Left cardiac atrium (tissue), 4 donors: ENCODE measurements around the gene SPTBN4. TPM values are rescaled to one million over a fixed set of nuclear protein-coding genes. Genes with fewer than 3 reads are reported as not detected.
"Not testable (repeated sequence)": the region's sequence is repeated elsewhere in the genome, so short reads cannot be mapped to it uniquely, and the experiment has no call there.

Experiments used
- ATAC-seq, 2 donors: fragments of 200-7000 bp; cut with Tn5 transposase; one replicate each; pipeline ENCODE4 v1.9.1; 2020; ENCODE audit warnings: mild to moderate bottlenecking in 2 of 2, moderate library complexity in 2 of 2
- DNase-seq: peaks from one replicate; pipeline ENCODE4 v3.0.0-alpha.2; 2020
- intact Hi-C, 2 donors: fragments of 100-400 bp; cut with DNase I; formaldehyde crosslinking; loops; one replicate each; pipeline versions ENCODE4 v1.14.1 to v1.15.1; 2022 to 2023
- total RNA-seq, 2 donors: library from RNA; stranded (reverse); fragmentation: NEBNext Ultra II Directional; extraction: Animal tissue kit (Norgen Biotek cat#: 25700); gene quantifications; one replicate each; pipeline ENCODE4 v1.2.1, GENCODE V29; 2021
- donor health status: DM: no; HTN: yes; CAD: no.
- donor health status: DM: no; HTN: yes; CAD: no; lungs with severe emphysema.
- donor health status: DM: yes; HTN: yes; CAD: no.
- donor health status: Dilated cardiomyopathy.

Gene SPTBN4
- total RNA-seq, 2 donors from 2014 or later: 3.4 to 4.8 TPM

DNA sequence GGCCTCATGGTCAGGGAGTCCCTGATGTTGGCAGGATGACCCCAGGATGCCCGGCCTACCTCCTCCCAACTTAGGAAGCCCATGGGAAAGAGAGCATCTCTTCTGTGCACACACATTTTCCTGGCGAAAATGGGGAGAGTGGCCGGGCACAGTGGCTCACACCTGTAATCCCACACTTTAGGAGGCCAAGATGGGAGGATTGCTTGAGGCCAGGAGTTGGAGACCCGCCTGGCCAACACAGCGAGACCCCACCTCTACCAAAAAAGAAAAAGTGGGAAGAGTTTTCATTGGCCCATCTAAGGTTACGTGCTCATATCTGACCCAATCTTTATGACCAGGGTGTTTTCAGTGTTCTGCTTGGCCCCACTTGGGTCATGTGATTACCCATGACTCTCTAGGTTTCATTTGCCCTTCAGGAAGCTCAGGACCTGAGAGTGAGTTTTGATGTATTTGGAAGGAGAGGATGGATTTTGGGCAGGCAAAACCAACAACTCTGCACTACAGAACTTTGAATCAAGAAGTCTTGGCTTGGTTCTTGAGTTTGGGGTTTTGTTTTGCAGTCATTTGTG is 76.3 kb downstream of the SPTBN4 start:
- ATAC-seq: no peak
- intact Hi-C loops: no loop called here
- no peak for DNase-seq

DNA sequence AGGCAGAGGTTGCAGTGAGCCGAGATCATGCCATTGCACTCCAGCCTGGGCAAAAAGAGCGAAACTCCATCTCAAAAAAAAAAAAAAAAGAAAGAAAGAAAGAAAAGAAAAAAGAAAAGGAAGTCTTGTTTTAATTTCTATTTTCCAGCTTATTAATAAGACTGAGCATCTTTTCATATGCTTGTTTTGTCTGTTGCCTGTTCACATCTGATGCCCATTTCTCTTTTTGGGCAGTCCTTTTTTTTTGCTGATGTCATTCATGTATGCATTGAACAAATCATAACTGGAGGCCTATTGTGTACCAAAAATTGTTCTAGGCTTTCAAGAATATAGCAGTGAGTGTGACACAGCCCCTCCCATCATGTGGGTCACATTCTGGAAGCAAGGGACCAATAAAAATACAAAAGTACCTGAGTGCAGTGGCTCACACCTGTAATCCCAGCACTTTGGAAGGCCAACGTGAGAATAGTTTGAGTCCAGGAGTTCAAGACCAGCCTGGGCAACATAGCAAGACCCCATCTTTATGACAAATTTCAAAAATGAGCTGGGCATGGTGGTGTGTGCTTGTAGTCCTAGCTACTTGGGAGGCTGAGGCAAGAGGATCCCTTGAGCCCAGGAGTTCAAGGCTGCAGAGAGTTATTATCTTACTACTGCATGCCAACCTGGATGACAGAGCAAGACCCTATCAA is 79.5 kb downstream of the SPTBN4 start:
- not testable (repeated sequence) for DNase-seq, ATAC-seq
- intact Hi-C loops: loop anchor here in 1 of 2 donors (5.0 kb wide), 1 partner anchor 51 kb away; no protein-coding TSS in a partner anchor

DNA sequence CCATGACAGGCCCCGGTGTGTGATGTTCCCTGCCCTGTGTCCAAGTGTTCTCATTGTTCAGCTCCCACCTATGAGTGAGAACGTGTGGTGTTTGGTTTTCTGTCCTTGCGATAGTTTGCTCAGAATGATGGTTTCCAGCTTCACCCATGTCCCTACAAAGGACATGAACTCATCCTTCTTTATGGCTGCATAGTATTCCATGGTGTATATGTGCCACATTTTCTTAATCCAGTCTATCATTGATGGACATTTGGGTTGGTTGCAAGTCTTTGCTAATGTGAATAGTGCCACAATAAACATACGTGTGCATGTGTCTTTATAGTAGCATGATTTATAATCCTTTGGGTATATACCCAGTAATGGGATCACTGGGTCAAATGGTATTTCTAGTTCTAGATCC is 80.4 kb downstream of the SPTBN4 start:
- DNase-seq, ATAC-seq: not testable (repeated sequence)
- intact Hi-C loops: loop anchor here in 1 of 2 donors (5.0 kb wide), 1 partner anchor 50 kb away; no protein-coding TSS in a partner anchor

DNA sequence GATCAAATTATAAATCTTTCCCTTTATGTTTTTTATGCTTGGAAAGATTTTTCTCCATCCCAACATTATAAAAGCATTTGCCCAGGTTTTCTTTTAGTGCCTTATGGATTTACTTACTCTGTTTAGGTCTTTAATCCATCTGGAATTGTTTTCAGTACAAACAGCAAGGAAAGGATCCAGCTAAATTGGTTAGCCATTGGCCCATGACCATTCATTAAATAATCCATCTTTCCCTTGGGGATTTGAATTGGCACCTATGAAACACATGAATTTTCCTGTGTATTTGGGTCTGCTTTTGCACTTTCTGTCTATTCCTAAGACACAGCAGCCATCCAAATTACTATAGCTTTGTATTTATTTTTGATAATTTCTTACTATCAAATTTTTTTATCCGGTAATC is 81.0 kb downstream of the SPTBN4 start:
- ATAC-seq: no peak
- DNase-seq: no peak
- intact Hi-C loops: loop anchor here in 1 of 2 donors (5.0 kb wide), 1 partner anchor 49 kb away; no protein-coding TSS in a partner anchor

DNA sequence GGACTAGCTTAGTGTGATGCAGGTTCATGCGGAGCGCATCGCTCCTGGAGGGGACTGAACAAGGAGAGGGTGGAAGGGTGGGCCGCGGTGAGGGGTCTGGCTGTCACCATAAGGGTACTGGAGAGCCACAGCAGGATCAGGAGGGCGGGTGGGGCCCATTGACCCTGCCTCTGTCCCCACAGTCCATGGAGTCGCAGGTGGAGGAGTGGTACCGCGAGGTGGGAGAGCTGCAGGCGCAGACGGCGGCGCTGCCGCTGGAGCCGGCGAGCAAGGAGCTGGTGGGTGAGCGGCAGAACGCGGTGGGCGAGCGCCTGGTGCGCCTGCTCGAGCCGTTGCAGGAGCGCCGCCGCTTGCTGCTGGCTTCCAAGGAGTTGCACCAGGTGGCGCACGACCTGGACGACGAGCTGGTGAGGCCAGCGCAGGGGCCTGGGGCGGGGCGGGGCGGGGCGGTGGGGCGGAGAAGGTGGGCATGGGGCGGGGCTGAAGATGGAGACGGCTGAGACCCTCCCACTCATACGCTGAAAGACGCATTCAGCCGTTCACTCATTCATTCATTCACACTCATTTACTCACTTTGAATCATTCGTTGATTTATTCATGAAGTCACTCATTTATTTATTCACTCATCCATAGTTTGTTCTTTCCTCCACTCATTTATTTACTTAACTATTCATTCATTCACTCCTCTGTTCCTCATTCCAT is 82.4 kb downstream of the SPTBN4 start:
- DNase-seq (peak; percentile 68), ATAC-seq (peak; percentile 76 to 86)
- intact Hi-C loops: loop anchor here in 1 of 2 donors (5.0 kb wide), 1 partner anchor 48 kb away; no protein-coding TSS in a partner anchor

DNA sequence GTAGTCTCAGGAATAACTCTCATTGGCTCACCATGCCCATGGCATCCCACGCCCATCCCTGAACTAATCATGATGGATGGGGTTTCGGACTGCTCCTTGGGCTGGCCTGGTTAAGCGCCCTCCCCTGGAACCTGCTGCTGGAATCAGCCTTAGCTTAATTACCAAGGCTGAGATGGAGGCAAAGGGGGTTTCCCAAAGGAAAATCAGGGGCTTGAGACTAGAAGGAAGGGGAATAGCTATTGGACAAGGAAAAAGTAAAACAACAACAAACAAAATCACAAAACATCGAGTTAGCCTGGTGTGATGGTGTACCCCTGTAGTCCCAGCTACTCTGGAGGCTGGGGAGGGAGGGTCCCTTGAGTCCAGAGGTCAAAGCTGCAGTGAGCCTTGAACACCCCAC is 84.2 kb downstream of the SPTBN4 start:
- ATAC-seq: no peak
- intact Hi-C loops: no loop called here

DNA sequence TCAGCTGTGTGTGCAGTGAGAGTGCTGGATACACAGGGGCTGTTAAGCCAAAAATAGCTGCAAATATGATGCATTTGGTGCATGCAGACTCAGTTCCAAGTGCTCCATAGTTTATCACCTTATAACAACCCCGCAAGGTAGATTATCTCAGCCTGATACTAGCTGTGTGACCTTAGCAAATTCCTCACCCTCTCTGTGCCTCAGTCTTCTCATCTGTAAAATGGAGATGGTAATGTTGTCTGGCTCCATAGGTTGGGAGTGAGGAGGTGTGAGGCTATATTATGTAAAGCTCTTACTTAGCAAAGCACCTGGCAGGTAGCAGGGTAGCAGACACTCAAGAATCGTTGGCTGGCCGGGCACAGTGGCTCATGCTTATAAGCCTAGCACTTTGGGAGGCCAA is 86.0 kb downstream of the SPTBN4 start:
- intact Hi-C loops: no loop called here
- no peak for ATAC-seq

More for the DNA sequence above, 84.2 kb downstream of the SPTBN4 start:
- DNase-seq: no peak

DNA sequence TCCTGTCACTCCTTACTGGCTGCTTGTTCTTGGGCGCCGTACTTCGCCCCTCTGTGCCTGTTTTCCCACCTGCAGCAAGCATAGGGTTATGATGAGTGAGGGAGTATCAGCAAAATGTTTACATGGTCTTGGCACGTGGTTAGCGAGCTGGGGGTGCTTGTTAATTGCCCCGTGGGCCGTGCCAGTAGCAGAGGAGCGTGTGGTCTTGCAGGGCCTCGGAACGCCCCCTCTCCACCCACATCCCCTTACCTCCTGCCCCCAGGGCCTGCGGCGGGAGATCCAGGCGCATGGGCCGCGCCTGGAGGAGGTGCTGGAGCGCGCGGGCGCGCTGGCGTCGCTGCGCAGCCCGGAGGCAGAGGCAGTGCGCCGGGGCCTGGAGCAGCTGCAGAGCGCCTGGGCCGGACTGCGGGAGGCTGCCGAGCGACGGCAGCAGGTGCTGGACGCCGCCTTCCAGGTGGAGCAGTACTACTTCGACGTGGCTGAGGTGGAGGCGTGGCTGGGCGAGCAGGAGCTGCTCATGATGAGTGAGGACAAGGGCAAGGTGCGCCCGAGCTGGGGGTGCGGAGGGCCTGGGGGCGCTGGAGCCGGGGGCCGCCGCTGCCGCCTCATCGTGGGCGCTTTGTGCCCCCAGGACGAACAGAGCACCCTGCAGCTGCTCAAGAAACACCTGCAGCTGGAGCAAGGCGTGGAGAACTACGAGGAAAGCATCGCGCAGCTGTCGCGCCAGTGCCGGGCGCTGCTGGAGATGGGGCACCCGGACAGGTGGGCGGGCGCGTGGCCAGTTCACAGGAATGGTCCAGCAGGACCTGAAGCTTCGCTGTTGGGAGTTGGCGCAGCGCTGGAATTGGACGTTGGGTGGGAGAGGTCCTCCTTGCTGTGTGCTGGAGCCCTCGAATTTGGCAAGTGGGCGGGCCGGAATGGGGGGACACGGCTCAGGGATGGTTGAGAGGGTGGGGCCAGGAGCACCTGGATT is 87.4 kb downstream of the SPTBN4 start:
- intact Hi-C loops: no loop called here
- DNase-seq (no peak), ATAC-seq (no peak)

More for the DNA sequence above, 86.0 kb downstream of the SPTBN4 start:
- no peak for DNase-seq

DNA sequence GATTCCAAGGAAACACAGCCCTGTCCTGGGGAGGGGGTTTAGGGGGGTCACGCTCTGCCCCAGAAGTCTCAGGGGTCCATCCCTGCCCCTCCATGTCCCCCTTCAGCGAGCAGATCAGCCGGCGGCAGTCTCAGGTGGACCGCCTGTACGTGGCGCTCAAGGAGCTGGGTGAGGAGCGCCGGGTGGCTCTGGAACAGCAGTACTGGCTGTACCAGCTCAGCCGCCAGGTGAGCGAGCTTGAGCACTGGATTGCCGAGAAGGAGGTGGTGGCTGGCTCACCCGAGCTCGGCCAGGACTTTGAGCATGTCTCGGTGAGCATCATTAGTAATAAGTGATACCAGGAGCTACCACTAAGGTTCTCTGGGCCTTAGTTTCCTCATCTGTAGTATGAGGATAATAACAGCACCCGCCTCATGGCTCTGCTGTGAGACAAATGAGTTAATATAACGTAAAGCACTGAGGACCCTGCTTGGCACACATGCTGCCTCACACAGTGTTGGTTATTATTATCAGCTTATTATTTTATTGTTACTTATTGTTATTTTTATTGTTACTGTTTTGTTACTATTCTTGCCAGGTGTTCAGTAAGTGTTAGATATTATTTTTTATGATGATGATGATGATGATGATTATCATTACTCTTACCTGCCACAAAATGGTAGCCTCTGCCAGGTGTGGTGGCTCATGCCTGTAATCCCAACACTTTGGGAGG is 89.3 kb downstream of the SPTBN4 start:
- intact Hi-C loops: no loop called here
- no peak for ATAC-seq
- no peak for DNase-seq

DNA sequence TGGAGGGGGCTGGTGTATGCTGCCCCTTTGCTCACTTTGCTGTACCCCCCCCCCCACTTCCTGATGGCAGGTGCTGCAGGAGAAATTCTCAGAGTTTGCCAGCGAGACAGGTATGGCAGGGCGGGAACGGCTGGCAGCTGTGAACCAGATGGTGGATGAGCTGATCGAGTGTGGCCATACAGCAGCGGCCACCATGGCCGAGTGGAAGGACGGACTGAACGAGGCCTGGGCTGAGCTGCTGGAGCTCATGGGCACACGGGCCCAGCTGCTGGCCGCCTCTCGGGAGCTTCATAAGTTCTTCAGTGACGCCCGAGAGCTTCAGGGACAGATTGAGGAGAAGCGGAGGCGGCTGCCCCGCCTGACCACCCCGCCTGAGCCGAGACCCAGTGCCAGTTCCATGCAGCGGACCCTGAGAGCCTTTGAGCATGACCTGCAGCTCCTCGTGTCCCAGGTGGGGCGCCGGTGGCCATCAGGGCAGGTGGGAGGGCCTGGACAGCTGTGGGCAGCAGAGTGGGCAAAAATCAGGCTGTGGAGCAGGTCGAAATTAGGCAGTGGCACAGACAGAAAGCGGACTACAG is 90.2 kb downstream of the SPTBN4 start:
- DNase-seq (no peak), ATAC-seq (no peak)
- intact Hi-C loops: no loop called here

DNA sequence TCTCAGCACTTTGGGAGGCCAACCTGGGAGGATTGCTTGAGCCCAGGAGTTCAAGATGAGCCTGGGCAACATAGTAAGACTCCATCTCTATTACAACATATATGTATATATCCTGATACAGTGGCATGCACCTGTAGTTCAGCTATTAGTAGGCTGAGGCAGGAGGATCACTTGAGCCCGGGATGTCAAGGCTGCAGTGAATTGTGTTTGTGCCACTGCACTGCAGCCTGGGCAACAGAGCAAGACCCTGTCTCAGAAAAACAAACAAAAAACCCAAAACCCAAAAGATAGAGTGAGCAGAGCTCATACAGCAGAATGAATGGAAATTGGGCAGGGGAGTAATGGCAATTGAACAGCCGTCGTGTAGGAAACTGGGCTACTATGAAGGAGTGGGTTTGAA is 92.6 kb downstream of the SPTBN4 start:
- intact Hi-C loops: no loop called here

DNA sequence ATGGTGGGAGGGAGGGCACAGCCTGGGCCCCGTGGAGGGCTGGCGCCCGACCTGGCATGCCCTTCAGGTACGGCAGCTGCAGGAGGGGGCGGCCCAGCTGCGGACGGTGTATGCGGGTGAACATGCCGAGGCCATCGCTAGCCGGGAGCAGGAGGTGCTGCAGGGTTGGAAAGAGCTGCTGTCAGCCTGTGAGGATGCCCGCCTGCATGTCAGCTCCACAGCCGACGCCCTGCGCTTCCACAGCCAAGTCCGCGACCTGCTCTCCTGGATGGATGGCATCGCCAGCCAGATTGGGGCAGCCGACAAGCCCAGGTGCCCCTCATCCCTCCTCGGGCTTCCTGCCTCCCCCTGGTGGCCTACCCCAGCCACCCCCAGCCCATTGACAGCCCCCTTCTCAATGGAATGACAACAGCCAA is 93.3 kb downstream of the SPTBN4 start:
- DNase-seq: no peak
- intact Hi-C loops: no loop called here
- ATAC-seq: no peak

More for the DNA sequence above, 92.6 kb downstream of the SPTBN4 start:
- DNase-seq: no peak
- ATAC-seq: no peak

DNA sequence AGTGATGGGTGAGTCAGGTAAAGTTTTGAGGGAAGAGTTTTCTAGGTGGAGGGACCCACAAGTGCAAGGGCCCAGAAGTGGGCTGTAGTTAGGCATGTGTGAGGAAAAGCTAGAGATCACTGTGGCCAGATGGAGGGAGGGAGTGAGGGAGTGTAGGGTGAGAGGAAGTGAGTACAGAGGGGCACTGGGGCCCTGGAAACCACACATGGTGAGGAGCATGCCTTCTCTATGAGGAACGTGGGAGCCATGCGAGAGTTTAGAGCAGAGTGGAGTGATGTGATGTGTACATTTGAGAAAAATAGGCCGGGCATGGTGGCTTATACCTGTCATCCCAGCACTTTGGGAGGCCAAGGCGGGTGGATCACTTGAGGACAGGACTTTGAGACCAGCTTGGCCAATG is 95.1 kb downstream of the SPTBN4 start:
- ATAC-seq (no peak), DNase-seq (no peak)

DNA sequence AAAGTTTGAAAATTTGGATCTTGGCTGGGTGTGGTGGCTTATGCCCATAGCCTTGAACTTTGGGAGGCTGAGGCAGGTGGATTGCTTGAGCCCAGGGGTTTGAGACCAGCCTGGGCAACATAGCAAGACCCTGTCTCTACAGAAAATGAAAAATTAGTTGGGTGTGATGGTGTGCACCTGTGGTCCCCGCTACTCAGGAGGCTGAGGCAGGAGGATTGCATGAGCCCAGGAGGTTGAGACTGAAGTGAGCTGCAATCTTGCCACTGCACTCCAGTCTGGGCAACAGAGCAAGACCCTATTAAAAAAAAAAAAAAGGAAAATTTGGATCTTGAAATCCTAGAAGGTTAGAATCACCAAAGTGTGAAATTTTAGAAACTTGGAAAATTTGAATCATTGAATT is 97.7 kb downstream of the SPTBN4 start:
- intact Hi-C loops, DNase-seq, ATAC-seq: not testable (repeated sequence)

More for the DNA sequence above, 95.1 kb downstream of the SPTBN4 start:
- intact Hi-C loops: no loop called here

DNA sequence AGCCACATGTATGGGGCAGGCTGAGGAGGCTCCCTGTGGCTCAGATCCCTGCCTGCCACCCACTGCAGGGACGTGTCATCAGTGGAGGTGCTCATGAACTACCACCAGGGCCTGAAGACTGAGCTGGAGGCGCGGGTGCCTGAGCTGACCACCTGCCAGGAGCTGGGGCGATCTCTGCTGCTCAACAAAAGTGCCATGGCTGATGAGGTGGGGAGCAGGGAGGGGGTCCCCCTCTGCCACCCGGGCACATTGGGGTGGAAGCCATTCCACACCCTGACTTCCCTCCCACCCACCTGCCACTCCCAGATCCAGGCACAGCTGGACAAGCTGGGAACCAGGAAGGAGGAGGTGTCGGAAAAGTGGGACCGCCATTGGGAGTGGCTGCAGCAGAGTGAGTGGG is 98.6 kb downstream of the SPTBN4 start:
- intact Hi-C loops: no loop called here
- DNase-seq (no peak), ATAC-seq (no peak)

DNA sequence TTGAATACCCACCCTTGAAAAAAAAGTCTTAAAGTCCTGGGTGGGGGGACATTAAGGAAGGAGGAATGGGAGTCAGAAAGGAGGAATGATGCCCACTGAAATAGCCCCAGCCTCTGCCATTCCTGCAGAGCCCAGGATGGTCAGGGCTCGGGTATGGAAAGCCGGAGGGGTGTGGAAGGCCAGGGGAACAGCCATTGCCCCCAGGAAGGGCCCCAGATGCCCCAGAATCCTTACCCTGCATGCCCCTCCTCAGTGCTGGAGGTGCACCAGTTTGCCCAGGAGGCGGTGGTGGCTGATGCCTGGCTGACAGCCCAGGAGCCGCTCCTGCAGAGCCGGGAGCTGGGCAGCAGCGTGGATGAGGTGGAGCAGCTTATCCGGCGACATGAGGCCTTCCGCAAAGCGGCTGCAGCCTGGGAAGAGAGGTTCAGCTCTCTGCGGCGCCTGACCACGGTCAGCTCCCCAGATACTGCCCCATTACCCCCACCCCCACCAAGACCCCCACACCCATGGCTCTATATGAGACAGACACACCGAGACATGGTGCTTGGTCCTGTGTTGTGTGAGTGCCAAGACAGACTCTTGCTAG is 99.2 kb downstream of the SPTBN4 start:
- no peak for DNase-seq
- intact Hi-C loops: no loop called here
- no peak for ATAC-seq

DNA sequence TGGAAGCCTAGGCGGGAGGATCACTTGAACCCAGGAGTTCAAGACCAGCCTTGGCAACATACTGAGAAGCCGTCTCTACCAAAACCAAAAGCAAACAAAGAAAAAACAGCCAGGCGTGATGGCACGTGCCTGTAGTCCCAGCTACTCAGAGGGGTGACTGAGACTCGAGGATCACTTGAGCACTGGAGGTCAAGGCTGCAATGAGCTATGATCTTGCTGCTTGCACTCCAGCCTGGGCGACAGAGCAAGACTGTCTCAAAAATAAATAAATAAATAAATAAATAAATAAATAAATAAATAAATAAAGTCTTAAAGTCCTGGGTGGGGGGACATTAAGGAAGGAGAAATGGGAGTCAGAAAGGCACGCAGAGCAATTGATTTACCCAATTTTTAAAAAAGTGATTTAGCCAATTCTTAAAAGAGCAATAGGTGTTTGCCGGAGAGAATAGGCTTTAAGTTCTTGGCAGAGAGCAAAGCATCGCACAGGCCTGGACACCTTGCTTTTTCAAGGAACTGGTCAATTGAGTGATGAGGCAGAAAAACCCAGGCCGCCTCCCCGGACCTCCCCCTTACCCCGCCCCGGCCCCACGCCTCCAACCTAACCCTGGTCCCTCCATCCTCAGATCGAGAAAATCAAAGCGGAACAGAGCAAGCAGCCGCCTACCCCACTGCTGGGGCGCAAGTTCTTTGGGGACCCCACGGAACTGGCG is 100.4 kb downstream of the SPTBN4 start:
- DNase-seq (no peak), ATAC-seq (no peak)
- intact Hi-C loops: no loop called here
